D341Med (cell line): ENCODE measurements around the gene RNF17.
"Not testable (repeated sequence)": the region's sequence is repeated elsewhere in the genome, so short reads cannot be mapped to it uniquely, and the experiment has no call there.

Source experiments
- DNase-seq: peaks from one replicate; pipeline ENCODE4 v3.0.0; 2012; ENCODE audit warnings: low spot score

Gene RNF17

DNA sequence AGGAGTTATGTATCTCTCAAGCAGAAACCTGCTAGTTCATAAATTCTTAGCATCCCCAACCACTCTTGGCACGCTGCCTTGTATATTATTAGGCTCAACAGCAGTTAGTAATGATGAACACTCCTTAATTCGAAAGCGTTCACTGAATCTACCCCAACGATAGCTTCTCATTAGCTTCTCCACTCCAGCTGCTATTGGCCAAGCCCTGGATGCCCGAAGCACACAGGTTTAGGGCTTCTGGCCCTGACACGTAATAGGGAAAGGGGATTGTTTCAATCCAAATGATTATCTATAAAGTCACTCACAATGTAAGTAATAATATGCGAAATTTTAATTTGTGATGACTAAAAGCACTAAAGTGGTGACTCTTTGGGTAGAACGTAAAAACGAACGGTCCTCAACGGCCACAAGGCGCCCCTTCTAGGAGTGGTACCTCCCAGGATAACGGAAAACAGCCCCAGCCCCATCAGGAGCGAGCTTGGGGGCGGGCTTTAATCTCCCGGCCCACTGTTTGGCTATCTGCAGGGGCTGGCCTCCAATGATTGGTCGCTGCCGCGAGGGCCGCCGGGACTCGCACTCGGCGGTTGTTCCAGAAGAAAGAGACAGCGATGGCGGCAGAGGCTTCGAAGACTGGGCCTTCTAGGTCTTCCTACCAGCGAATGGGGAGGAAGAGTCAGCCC, at the start of gene RNF17:
Gene RNF17 (plus strand): TSS at position 574 of the 680 bp plus-strand sequence. CDS start 35 bp downstream, at position 609.
- no peak for DNase-seq

DNA sequence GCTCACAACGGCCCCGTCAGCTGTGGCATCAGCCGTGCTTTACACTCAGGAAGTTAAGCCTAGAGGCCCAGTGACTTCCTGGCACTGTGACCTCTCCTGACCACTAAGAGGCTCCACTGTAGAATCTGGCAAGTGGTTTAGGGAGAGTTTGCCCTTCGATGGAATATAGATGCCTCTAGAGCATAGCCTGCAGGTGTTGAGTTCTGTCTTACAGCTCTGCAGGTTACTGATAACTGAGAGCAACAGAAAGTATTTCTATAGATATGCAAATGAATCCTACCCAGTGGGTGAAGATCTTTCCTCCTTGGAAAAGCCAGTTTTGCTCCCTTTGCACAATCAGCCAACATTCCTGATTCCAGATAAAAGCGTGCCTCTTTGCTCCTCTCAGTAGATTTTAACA, 48.0 kb upstream of the RNF17 start:
- DNase-seq: peak; percentile 14

GRCh38 chr13:24716446-24716845, 47.5 kb upstream of the RNF17 start:
- DNase-seq: peak; percentile 17

DNA sequence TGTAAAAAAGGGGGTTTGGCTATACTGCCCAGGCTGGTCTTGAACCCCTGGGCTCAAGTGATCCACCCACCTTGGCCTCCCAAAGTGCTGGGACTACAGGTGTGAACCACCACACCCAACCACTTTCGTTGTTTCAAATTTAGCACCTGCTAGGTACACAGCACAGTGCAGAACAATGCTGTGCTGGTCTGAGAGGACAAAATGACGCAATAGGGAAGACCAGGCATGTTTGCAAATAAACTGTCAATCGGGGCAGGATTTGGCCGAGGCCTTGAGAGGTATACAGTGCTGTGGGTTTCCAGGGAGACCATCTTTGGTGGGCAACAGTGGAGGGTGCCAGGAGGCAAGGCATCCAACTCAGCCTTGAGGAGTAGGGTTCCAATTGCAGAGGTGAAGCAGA, 46.8 kb upstream of the RNF17 start:
- no peak for DNase-seq

GRCh38 chr13:24718192-24718965, 45.6 kb upstream of the RNF17 start:
- no peak for DNase-seq

GRCh38 chr13:24719139-24719538, 44.8 kb upstream of the RNF17 start:
- DNase-seq: no peak

- DNase-seq: no peak
Measured at GRCh38 chr13:24723206-24723605, 40.8 kb upstream of the RNF17 start.

GRCh38 chr13:24724714-24725113, 39.3 kb upstream of the RNF17 start:
- no peak for DNase-seq

DNA sequence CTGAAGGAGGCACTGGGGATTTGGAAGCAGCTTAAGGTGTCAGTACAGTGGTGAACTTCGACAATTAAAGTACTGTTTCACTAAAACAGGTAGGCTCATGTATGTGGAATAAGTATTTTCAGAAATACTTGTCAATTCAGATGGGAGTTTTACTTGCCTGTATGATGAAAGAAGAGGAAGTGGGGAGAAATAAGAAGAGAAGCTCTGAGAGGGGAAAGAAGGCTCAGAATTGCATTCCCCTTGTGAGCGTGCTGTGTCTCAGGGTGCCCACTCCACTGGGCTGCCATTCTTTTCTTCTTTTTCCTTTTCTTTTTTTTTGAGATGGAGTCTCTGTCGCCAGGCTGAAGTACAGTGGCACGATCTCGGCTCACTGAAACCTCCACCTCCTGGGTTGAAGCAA, 38.6 kb upstream of the RNF17 start:
- no peak for DNase-seq

DNA sequence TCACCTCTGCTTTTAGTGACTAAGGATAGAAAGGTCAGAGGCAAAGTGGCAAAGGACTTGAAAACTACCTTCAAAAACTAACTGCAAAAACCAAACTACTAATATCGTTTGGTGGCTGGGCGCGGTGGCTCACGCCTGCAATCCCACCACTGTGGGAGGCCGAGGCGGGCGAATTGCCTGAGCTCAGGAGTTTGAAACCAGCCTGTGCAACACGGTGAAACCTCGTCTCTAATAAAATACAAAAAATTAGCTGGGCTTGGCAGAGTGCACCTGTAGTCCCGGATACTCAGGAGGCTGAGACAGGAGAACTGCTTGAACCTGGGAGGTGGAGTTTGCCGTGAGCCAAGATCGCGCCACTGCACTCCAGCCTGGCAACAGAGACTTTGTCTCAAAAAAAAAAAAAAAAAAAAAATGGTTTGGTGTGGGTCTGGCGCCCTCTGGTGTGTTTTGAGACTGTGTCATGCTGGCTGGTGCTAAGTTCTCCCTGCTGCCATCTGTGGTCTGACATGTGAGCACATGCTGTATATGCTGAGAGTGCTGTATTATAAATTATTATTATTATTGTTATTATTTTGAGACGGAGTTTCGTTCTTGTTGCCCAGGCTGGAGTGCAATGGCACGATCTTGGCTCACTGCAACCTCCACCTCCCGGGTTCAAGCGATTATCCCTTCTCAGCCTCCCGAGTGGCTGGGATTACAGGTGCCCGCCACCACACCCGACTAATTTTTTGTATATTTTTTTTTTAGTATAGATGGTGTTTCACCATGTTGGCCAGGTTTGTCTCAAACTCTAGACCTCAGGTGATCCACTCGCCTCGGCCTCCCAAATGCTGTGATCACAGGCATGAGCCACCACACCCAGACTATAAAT, 36.0 kb upstream of the RNF17 start:
- peak; percentile 84 for DNase-seq

- DNase-seq: not testable (repeated sequence)
Measured at GRCh38 chr13:24730873-24731567, 32.9 kb upstream of the RNF17 start.

DNA sequence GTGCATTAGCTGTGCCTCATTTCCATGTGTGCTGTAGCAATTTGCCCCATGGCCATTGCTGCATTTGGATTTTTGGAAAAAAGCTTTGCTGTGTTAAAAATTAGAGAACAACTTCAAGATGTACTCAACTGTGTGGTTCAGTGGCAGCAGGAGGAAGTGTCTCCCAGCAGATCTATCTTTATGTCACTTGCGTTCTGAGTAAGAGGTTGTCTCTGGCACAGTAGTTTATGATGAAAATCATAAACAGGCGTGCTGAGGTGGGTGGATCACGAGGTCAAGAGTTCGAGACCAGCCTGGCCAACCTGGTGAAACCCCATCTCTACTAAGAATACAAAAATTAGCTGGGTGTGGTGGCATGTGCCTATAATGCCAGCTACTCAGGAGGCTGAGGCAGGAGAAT, 29.0 kb upstream of the RNF17 start:
- DNase-seq: no peak

- DNase-seq: peak; percentile 30
Measured at GRCh38 chr13:24737042-24737441, 26.9 kb upstream of the RNF17 start.

- no peak for DNase-seq
Measured at GRCh38 chr13:24738366-24738847, 25.6 kb upstream of the RNF17 start.

DNA sequence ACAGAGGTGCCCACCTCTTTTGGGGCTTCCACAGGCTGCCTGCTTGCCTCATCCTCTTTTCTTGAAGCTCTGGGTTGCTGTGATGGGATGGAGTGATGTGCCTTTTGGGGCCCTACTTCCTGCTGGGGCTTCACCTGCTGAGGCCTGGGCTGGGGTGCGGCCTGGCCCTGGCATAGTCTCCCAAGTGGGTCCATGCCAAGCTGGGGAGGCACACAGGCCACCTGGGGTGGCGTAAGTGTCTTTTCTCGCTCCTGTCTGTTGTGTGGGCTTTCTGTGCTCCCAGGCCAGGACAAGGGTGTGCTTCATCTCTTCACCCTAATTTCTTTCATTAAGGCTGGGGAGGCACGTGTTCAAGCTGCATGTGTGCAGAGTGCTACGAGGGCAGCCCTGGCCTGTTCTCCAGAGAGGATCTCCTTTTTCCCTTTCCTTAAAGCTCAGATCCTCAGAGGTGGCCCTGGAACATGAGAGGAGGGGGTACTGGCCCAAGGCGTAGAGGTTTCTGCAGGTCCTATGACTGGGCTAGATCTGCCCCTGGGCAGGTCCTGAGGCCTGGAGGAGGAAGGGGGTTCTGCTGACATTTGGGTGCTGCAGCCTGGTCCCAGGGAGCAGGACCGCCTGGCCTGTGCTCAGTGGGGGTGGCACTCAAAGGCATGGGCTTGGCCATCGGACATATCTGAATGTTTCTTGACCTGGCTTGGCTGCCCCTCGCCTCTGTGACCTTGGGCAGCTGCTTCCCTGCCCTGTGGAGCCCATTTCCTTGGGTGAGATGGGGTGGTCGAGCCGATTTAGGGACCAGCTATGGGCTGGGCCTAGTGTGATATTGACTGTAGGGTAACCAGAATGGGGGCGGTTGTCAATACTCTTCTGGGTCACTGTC, 23.7 kb upstream of the RNF17 start:
- DNase-seq: no peak

- DNase-seq: peak; percentile 25
Measured at GRCh38 chr13:24741016-24741662, 22.8 kb upstream of the RNF17 start.

GRCh38 chr13:24741791-24742190, 22.2 kb upstream of the RNF17 start:
- no peak for DNase-seq

DNA sequence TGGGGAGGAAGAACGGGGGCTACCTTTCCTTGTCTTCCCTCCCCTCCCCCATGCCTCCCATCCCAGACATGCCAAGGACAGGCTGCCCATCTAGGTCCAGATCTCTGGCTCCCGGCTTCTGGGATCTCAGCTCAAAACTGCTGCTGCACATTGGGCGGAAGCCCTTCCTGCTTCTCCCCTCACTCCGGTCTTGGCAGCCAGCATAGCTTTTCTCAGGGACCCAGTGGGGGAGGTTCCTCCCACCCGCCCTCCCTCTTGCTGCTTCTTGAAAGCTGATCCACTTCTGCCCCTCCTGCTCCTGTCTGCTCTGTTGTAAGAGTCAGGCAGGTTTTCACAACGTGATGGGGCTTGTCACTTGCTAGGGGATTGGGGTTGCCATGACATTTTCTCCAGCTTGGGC, 21.7 kb upstream of the RNF17 start:
- no peak for DNase-seq

GRCh38 chr13:24742977-24743376, 21.0 kb upstream of the RNF17 start:
- no peak for DNase-seq

GRCh38 chr13:24744247-24744646, 19.7 kb upstream of the RNF17 start:
- no peak for DNase-seq
